COLO668 (cell line): ENCODE results near the gene CYFIP2.

ENCODE experiments used
- DNase-seq: peaks from one replicate; lab custom pipeline; 2025; ENCODE audit not compliant: unreplicated experiment; lab: John Stamatoyannopoulos, UW

Gene CYFIP2

DNA sequence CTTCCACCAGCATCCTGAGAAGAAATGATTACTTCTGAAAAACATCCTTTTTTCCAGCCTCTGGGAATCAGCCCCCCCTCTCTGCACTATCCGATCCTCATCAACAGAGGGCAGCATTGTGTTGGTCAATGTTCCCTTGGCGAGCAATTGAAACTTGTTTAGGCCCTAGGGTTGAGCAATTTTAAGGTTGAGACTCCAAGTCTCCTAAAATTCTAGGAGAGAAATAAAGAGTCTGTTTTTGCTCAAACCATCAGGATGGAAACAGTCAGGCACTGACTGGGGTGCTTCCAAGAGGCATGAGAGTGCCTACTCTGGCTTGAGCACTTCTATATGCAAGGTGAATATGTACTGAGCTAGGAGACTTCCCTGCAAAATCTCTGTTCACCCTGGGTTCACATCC is 12.4 kb upstream of the CYFIP2 start:
- DNase-seq: peak; percentile 7

DNA sequence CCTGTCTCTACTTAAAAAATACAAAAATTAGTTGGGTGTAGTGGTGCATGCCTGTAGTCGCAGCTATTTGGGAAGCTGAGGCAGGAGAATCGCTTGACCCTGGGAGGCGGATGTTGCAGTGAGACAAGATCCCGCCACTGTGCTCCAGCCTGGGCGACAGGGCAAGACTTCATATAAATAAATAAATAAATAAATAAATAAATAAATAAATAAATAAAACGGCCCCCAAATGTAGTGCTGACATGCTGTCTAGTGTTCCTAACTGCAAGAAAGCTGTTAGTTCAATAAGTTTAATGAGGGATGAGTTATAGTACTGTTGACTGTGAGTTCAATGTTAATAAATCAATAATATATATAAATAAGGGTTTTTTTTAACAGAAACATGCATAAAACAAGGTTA is 7.5 kb upstream of the CYFIP2 start:
- no peak for DNase-seq

DNA sequence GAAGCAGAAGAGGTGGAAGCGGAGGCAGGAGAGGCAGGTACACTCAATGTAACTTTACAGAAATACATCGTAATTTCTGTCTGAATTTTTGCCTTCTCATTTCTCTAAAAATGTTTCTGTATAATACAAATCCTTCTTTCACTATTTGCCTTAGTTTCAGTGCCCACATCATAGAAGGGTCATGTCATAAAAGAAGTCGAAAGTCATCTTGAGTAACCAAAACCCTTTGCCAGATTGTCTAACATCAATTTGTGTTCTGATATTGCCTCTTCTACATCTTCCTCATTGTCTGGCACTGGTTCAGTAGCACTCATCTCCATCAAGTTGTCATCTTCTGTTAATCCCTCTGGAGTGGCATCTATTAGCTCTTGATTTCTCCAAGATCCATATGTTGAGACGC is 6.2 kb upstream of the CYFIP2 start:
- DNase-seq: no peak

DNA sequence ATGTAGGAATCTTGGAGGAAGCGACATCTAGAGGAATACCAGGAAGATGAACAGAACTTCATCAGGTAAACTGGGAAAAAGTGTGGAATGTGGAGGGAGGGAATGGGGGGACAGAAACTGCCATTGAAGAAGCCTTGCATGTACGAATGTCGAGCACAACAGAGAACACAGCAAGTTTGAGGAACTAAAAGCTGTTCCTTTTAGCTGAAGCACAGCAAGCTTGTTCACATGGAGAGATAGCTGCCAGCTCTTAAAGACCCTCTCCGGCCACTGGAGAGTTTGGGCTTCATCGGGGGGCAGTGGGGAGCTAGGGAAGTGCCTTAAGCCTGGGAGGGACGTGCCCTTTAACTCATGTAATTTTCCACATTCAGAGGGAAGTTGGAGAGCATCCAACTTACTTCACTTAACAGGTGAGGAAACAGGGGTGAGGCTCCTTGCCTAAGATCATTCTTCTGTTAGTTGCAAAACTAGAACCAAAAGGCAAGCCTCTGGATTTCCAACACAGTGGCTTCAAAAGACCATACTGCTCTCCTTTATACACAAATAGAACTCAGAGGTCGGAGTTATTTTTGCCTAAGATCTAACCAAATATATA is 2.3 kb upstream of the CYFIP2 start:
- DNase-seq: no peak

DNA sequence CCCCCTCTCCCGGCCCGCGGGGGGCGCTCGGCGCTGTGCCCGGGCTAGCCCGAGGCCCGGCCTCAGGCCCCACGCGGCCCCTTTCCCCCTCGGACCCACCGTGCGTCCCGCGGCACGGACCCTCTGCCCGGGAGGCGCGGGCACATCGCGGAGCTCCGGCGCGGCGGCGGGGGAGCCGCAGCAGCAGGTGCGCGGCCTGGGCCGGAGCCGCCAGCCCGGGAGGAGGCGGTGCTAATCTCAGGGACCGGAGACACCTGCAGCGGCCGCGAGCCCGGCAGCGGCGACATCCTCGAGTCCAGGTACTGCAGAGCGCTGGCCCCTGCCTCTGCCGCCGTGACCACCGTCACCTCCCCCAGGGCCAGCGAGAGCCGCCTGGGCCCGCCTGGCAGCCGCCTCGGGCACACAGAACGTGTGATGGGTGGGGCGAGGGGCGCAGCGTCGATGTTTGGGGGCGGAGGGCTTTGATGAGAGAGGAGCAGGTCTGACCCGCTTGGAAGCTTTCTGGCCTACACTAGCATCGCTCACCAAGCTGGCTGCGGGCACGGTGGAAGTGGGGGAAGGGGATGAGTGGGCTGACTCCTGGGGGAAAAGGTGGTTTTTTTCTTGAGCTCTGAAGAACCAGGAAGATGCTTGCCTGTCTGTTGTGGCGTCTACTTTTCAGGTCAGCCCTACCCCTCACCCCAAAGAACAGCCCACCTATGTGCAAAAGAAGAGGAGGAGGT is 524 bp downstream of the CYFIP2 start:
- DNase-seq: peak; percentile 65

DNA sequence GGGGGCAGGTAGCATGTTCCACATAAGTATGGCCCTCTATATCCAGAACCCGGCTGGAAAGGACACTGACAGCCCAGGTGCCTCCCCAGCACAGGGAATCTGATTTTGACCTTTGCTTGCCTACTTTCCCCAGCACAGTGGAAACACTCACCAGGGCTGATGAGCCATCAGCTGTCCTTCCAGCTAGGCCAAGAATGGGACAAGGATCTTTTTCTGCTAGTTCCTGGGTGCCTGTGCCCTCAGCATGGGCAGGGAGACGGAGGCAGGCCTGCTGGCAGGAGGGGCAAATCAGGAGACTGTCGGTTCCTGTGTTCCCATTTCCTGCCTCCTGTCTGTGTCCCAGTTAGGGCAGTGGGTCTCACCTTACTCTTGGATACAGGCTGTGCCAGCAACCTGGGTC is 1.1 kb downstream of the CYFIP2 start:
- peak; percentile 11 for DNase-seq

DNA sequence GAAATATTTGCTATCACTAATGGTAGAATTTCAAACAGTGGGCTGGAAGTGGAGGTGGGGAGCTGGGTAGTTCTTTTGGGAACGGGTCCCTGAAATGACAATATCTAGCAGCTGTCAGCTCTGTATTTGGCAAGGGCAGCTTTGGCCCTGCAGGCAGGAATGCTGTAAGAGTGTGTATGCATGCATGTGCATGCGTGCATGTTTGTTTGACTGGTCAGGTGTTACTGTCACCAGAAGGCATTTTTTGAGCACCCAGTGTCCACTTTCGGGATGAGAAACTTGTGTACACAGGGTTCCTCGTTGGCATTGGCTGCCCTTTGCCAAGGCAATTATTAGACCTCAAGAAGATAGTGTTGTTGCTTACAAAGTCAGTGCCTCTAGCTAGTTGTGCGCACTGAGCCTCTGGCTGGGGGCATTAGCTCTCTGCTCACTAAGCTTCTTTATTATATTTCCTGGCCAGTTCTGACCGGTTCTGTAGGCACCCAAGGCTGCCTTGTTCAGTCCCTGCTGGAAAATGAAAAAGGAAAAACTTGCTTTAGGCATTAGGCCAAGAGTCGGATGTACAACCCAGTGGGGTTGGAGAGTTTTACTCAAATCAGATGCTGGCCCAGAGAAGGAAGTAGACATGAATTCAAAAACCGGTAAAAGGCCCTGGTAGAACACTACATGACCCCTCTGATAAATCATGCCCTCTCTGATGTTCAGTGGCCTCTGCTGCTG is 2.0 kb downstream of the CYFIP2 start:
- peak; percentile 19 for DNase-seq

DNA sequence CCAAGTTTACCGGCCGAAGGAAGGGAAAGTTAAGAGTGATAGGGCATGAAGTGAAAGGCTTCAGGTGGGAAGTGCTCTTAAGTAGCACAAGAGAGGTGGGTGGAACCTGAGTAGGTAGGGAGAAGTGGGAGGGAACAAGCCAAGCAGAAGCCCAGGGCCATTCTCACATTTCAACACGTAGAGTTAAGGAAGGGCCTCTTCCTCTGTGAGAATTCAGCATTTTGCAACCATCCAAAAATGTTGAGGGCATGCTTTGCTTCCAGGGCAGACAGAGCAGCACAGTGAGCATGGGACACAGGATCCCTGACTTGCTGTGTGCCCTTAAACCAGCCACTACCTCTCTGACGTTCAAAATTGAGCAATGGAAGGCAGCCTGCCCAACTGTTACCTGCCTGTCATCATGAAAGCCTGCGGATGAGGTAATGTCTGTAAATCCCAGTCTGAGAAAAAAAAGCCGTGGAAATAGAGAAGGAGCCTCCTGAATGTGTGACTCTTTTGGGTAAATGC is 3.3 kb downstream of the CYFIP2 start:
- no peak for DNase-seq

DNA sequence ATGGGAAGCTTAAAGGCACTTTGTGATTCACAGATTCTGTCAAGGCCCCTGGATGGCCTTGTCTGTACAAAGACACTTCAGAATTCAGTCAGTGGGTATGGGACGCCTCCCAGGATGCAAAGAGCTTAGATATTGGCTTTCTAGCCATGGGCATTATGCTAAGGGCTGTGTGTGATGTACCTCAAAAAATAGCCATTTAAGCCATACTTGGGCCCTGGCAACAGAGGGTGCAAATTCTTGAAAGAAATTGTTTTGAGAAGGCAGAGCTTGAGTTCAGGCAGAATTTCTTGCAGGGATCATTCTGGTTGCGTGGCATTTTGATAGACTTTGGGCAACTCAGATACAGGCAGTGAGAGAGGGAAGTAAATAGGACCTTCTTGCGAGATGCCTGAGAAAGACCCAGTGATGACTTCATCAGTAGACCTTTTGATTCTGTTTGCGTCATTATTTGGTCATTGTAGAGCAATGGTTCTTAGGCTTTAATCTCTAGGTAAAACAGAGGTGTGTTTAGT is 3.9 kb downstream of the CYFIP2 start:
- no peak for DNase-seq

DNA sequence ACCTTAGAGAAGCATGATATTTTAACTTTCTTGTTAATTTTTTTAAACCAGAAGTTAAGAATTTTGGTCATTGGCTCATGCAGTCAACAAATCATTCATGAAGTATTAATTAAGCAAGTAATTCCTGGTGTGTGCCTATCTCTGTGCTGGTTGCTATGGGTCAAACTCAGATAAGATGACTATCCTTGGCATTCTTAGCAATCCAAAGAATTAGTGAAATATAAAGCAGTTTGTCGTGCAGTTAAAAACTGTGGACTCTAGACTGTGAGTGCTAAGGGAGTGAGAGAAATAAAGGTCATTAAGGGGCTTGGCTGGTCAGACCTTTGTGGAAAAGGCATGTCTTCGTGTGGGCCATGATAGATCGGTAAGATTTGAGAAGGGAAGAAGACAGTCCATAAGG is 4.8 kb downstream of the CYFIP2 start:
- no peak for DNase-seq

DNA sequence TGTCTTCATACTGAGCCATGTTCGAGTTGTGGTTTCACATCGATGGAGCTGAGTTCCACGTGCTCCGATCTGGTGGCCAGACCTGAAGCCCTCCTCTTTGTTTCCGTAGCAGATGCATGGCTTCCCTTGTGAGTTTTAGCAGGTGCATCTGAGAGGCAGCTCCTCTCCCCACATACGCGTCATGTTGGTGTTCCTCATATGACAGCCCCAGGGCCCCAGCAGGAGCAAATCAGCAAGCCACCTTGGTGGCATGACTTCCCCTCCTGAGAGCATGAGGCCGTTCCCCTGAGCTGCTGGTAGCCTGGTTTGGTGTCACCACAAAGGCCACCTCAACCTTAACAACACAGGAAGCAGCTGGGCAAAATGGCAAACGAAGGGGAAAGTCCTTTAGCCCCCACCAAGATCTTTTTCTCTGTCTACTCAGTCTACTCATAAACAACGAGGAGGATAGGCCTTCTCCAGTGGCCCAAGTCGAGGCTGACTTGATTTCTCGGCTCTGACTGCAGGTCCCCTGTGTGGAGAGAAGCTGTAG is 5.9 kb downstream of the CYFIP2 start:
- no peak for DNase-seq

DNA sequence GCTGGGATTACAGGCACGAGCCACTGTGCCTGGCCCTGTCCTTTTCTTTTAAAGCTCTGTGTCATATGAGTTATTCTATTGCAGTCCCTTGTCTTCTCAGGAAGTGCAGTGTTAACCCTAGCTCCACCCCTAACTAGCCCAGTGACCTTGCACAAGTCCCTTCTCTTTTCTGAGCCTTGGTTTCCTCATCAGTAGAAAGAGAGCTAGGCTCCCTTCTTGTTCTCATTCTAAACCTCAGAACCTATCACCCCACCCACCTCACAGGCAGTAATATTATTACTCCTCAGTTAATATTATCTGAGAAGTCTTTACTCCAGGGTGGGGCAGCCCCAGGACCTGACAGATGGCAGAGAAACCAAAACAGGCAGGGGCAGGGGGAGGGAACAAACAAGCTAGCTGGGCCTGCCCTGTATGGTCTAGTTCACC is 7.2 kb downstream of the CYFIP2 start:
- DNase-seq: no peak

DNA sequence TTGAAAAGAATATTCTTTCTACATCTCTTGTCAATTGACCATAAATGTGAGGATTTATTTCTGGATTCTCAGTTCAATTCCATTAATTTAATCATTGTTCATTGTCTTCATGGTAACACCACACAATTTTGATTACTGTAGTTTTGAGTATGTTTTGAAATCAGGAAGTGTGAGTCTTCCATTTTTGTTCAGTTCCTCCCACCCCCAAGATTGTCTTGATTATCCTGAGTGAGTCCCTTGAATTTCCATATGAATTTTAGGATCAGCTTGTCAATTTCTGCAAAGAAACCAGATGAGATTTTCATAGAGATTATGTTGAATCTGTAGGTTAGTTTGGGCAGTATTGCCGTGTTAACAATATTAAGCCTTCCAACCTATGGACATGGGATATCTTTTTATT is 9.5 kb downstream of the CYFIP2 start:
- DNase-seq: no peak

DNA sequence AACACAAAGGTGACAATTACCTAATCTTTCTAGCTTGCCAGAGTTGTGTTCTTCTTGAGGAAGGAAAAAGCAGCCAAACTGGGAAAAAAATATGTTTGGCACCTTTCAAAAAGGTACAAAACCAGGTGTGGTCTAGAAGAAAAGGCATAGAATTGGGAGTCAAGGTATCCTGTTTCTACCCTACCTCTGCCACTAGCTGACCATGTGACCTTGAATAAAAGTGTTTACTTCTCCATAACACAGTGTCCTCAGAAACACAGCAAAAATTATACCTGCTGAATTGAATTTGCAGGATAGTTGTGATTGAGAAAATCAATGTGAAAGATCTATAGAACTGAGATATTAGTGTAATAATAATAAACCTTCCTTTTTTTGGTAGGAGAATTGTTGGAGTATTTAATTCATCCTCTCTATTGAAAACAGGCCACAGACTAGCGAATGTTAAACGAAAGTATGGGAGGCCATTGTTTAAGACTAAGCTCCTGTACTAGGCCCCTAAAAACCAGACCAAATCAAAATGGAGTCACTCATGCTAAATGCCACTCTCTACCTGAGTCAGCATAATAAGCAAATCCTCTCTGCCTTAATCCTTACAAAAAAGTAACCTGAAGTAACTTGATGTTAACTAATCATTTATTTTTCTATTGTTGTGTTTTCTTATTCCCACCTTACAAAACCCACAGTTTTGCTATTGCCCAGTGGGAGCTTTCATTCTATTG is 12.6 kb downstream of the CYFIP2 start:
- no peak for DNase-seq

DNA sequence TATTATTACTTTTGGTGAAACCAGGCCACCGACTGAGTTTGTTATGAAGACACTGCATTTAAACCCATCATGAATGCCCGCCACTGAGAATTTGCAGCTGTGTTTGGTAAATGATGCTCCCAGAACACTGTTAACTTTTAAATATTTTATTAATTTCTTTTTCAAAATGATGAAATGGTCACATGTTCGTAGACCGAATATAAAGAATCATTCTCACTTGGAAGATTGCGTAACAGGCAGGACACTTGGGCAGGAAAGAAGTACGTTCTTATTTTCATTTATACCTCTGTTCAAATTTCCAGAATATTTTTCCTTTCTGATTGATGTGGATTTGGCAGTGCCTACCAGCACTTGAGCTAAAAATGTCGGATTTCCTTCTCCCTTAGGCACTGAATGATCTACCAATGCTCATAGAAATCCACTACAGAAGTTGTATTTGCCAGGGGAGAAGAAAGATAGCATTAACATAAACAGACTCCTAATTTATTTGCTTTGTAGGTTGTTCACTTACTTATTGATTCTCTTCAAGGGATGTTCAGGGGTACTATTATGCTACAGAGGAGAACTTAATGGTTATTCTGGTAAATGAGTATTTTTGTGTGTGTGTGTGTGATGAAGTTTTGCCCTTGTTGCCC is 13.8 kb downstream of the CYFIP2 start:
- DNase-seq: no peak

DNA sequence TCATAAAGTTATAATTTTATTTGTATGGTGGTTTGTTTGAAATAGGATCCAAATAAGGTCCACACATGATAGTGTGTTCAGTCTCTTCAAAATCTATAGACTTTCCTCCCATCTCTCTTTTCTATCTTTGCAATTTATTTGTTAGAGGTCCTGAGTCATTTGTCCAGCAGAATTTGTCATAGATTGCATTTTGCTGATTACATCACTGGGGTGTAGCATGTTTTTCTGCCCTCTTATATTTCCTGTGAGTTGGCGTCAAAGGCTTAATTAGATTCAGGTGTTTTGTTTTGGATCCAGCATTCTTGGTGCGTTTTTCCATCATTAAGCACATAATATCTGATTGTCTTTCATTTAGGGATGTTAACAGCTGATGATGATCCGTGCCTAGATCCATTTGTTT is 15.0 kb downstream of the CYFIP2 start:
- DNase-seq: no peak

DNA sequence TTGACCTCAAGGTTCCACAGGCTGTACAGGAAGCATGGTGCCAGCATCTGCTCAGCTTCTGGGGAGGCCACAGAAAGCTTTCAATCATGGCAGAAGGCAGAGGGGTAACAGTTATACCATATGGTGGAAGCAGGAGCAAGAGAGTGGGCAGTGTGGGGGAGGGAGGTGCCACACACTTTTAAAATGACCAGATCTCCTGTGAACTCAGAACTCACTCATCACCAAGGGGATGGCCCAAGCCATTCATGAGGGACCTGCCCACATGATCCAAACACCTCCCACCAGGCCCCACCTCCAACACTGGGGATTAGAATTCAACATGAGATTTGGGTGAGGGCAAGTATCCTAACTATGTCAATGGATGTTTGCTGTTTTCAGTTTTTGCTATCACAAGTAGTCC is 16.2 kb downstream of the CYFIP2 start:
- no peak for DNase-seq

DNA sequence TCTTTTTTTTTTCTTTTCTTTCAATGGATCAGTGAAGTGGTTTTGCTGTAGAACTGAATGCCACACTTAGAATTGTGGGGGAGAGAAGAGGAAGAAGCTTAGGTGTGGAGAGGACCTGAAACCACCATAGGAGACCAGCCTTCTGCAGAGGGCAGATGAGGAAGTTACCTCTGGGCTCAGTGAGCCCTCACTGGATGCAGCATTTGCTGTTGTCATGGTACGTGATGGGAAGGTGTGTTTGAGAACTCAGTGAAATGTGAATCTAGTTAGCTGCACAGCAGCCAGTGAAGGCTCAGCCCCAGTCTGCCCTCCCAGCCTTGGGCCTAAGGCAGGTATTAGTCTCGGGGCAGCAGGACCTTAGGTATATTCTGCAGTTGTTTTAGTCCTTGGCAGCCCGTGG is 17.5 kb downstream of the CYFIP2 start:
- DNase-seq: no peak

DNA sequence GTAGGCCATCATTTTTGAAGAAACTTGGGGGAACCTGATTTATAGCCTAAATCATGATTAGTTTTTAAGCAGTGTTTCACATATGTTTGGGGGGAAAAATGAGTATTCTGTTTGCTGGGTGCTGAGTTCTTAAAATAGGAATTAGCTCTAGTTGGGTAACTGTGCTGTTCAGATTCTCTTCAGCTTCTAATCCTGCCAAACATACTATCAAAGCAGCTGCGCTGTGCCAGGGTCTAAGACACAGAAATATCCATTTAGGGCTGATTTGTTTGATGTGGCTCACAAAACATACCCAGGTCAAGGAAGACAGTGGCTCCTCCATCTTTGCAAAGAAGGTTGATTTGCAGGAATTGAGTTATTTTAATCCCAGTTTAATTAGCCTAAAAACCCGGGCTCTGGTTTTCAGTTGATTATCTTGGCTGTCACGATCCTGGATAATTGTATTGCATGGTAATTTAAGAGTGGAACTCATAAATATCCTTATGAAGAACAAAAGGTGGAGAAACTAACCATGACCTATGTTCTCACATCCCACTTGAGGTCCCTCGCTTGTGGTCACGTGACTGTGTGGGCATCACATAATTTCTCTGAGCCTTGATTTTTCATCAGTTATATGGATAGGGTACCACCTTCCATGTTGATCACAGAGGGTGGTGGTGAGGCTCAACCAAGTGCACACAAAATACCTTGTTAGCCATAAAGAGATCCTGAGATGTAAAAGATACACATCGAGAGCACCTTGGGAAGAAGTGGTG is 18.7 kb downstream of the CYFIP2 start:
- DNase-seq: no peak
